SU-DHL-6 (cell line): ENCODE results near the gene AKIRIN2.

Source experiments
- EZH2phosphoT487 ChIP-seq: fragments of 200-600 bp; sonication (generic), shearing (Covaris generic); conservative IDR thresholded peaks from 2 replicates; pipeline ENCODE4 v1.6.1; 2018; ENCODE audit warnings: mild to moderate bottlenecking, antibody characterized with exemption, low read length, moderate library complexity, mixed read lengths
- TF ChIP-seq, protein P1 (sequence below): fragments of 200-600 bp; sonication (generic); IDR thresholded peaks from one replicate; pipeline ENCODE4 v1.5.1; 2017; ENCODE audit warnings: antibody characterized with exemption, mild to moderate bottlenecking, low read length, moderate library complexity; ENCODE audit not compliant: insufficient read depth, poor library complexity, severe bottlenecking

DNA sequence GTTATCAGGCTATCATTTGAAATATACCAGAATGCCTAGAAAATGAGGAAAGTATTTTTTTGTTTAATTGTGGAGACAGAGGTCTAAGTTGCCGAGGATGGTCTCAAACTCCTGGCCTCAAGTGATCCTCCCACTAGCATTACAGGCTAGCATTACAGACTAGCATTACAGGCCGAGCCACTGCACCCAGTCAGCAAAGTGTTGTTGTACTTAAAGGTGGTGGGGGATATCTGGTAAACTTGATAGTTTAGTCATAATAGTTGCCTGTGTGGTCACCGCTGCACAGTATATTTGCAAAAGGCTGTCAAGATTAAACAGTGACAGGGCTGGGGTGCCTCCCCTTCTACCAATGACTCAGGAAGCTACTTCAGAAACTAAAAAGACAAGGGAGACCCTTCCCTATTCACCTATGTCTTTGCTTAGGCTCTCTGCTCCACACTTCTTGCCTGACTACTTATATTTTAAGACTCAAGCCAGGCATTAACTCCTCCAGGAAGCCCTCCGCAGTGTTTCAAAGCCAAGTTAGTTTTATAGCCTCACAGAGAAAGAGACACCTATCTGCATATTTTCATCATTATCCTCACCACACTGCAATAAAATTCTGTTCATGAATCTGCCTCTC is 3.1 kb upstream of the AKIRIN2 start:
- TF ChIP-seq, protein P1, sequence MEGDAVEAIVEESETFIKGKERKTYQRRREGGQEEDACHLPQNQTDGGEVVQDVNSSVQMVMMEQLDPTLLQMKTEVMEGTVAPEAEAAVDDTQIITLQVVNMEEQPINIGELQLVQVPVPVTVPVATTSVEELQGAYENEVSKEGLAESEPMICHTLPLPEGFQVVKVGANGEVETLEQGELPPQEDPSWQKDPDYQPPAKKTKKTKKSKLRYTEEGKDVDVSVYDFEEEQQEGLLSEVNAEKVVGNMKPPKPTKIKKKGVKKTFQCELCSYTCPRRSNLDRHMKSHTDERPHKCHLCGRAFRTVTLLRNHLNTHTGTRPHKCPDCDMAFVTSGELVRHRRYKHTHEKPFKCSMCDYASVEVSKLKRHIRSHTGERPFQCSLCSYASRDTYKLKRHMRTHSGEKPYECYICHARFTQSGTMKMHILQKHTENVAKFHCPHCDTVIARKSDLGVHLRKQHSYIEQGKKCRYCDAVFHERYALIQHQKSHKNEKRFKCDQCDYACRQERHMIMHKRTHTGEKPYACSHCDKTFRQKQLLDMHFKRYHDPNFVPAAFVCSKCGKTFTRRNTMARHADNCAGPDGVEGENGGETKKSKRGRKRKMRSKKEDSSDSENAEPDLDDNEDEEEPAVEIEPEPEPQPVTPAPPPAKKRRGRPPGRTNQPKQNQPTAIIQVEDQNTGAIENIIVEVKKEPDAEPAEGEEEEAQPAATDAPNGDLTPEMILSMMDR, result no peak
- no peak for TF ChIP-seq EZH2phosphoT487
